Left cardiac atrium (tissue), 4 donors: ENCODE results near the gene CLINT1. TPM values are rescaled to one million over a fixed set of nuclear protein-coding genes. Genes with fewer than 3 reads are reported as not detected.

Experiments
- ATAC-seq, 2 donors: fragments of 200-7000 bp; cut with Tn5 transposase; one replicate each; pipeline ENCODE4 v1.9.1; 2020; ENCODE audit warnings: mild to moderate bottlenecking in 2 of 2, moderate library complexity in 2 of 2
- DNase-seq: peaks from one replicate; pipeline ENCODE4 v3.0.0-alpha.2; 2020
- intact Hi-C, 2 donors: fragments of 100-400 bp; cut with DNase I; formaldehyde crosslinking; loops; one replicate each; pipeline versions ENCODE4 v1.14.1 to v1.15.1; 2022 to 2023
- total RNA-seq, 2 donors: library from RNA; stranded (reverse); fragmentation: NEBNext Ultra II Directional; extraction: Animal tissue kit (Norgen Biotek cat#: 25700); gene quantifications; one replicate each; pipeline ENCODE4 v1.2.1, GENCODE V29; 2021
- donor health status: DM: no; HTN: yes; CAD: no.
- donor health status: DM: no; HTN: yes; CAD: no; lungs with severe emphysema.
- donor health status: DM: yes; HTN: yes; CAD: no.
- donor health status: Dilated cardiomyopathy.

The CLINT1 gene
- total RNA-seq, 2 donors from 2014 or later = 54.0 to 72.8 TPM

DNA sequence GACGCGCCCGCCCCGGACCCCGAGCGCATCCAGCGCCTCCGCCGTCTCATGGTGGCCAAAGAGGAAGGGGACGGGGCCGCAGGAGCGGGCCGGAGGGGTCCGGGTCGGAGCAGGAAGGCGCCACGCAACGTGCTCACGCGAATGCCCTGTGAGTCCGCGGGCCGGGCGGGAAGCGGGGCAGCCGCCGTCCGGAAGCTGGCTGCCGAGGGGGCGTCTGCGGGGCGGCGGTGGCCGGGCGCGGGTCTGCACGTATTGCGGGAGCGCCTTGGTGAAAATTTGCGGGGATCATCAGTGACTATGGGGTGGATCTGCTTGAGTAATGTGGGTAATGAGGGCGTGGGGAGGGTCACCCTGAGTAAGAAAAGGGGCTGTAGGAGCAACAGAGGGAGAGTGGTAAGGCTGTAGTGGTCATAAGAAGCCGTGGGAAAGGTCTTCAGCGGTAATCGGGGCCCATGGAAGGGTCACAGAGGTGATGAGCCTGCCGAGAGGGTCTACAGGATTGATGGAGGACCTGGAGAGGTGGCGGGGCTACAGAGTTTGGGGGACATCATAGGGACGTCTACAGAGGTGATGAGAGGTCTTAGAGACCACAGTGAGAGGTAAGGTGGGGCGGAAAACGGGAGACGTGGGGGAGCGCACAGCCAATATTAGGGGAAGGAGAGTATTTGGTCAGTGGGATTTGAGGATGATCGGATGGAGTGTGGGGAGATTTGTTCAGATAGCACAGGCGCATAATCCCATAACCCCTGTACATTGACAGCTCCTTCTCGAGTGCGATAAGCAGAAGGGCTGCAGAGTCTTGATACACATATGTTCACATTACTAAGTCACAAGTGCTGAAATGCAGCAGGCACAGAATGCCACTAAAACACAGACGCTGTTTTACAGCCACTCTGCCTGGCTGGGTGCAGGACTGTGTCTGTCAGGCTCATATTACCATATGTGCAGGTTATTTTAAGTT is 114.6 kb downstream of the CLINT1 start:
- DNase-seq (peak; percentile 28), ATAC-seq (peak in 1 of 2 donors; percentile 25)
- intact Hi-C loops = no loop called here

GRCh38 chr5:157743163-157744050 is 115.5 kb downstream of the CLINT1 start, which contains the start of gene LSM11:
Gene LSM11 (plus strand): TSS chr5:157743712. CDS start chr5:157743751, 39 bp downstream.
- ATAC-seq (peak; percentile 95 to 98), DNase-seq (peak; percentile 92)
- intact Hi-C loops = no loop called here

- intact Hi-C loops = no loop called here
- DNase-seq = no peak
- ATAC-seq = no peak
Observed at GRCh38 chr5:157741131-157741530, 117.8 kb downstream of the CLINT1 start.

GRCh38 chr5:157740229-157740610 is 118.7 kb downstream of the CLINT1 start:
- intact Hi-C loops = no loop called here
- no peak for DNase-seq
- no peak for ATAC-seq

GRCh38 chr5:157739388-157740228 is 119.3 kb downstream of the CLINT1 start:
- intact Hi-C loops = no loop called here

GRCh38 chr5:157735991-157736390 is 123.0 kb downstream of the CLINT1 start:
- no peak for ATAC-seq
- intact Hi-C loops = no loop called here
- DNase-seq = no peak

More at GRCh38 chr5:157739388-157740228, 119.3 kb downstream of the CLINT1 start:
- ATAC-seq (no peak), DNase-seq (no peak)

Other genes with a start within 250 kb of the CLINT1 start
- under 1 TPM; 0.37 to 0.44 TPM for gene SOX30, start 206.7 kb downstream of the CLINT1 start, total RNA-seq
- gene C5orf52, start 187.6 kb downstream of the CLINT1 start, total RNA-seq = not detected
- 1 to 10 TPM; 5.6 to 5.9 TPM for gene THG1L, start 127.7 kb downstream of the CLINT1 start, total RNA-seq
- gene LSM11, start 115.4 kb downstream of the CLINT1 start, total RNA-seq = 1 to 10 TPM; 2.2 to 2.8 TPM